ENCODE measurements around the gene OAT. TPM values are rescaled to one million over a fixed set of nuclear protein-coding genes. Genes with fewer than 3 reads are reported as not detected.

The OAT gene
- polyA plus RNA-seq, 1 of the 3 experiments (the other 2 are of a cell fraction) = 65.7 TPM

DNA sequence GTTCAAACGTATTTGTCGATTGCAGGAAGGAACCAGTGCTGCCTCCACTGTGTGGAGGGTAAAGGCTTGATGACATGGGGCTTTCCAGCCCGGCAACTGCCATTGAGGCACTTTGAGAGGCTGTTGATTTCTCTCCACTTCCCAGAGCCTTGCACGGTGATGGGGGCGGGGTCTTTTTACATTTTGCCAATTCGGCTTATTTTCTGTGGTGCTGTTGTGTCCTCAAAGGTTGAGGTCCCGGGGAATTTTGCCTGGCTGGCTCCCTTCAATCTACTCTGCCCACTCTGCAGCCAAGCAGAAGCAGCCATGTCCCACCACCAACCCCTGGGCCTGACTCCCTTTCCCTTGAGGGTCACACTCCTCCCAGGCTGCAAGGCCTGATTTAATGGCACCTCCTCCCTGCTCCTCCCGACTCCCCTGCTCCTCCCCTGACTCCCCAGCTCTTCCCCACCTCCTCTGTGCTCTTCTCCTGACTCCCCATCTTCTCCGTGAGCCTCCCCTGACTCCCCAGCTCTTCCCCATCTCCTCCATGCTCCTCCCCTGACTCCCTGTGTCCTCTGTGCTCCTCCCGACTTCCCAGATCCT lies 39.0 kb downstream of the OAT start:
- ChIA-PET CTCF (interaction anchor here (1.0 to 20.8 kb wide), 4 partner anchors 8 to 383 kb away, joined by 3 to 520 read pairs (median 10); no protein-coding TSS in a partner anchor), POLR2A (no interaction called here)
- Histone ChIP-seq H3K9me3 (no peaks in the 10 kb centered on the region), H3K9ac (no peak overlapping the region), H3K4me3 (ENCODE audit: low read depth in 2 of 2, low read length in 1 of 2) (no peak overlapping the region), H3K79me2 (ENCODE audit: insufficient read depth) (no peaks in the 10 kb centered on the region), H3K36me3 (replicated peaks in 1 of 2; ENCODE audit: control insufficient read depth in 1 of 2, insufficient read depth in 2 of 2, low read length in 1 of 2) (no peaks in the 10 kb centered on the region), H3F3A (replicated peaks; ENCODE audit: insufficient read depth) (no peaks in the 10 kb centered on the region), H4K20me1 (ENCODE audit: insufficient read depth) (no peaks in the 10 kb centered on the region), H3K27ac (ENCODE audit: low read depth in 2 of 2, low read length in 1 of 2) (no peak overlapping the region), H2AFZ (ENCODE audit: low read depth) (no peak overlapping the region), H3K27me3 (ENCODE audit: insufficient read depth) (no peaks in the 10 kb centered on the region), H3K4me2 (no peak overlapping the region), H3K4me1 (ENCODE audit: control insufficient read depth in 1 of 2, insufficient read depth in 2 of 2, low read depth in 1 of 2, low read length in 1 of 2) (no peaks in the 10 kb centered on the region), H3K9me2 (no peaks in the 10 kb centered on the region)
- TF ChIP-seq RAD21 (IDR thresholded peaks at IDR 0.05; ENCODE audit: low read length) (no peak), MXI1 (IDR thresholded peaks at IDR 0.05; ENCODE audit: low read depth, low read length) (no peak)
- TF ChIP-seq, protein P1, sequence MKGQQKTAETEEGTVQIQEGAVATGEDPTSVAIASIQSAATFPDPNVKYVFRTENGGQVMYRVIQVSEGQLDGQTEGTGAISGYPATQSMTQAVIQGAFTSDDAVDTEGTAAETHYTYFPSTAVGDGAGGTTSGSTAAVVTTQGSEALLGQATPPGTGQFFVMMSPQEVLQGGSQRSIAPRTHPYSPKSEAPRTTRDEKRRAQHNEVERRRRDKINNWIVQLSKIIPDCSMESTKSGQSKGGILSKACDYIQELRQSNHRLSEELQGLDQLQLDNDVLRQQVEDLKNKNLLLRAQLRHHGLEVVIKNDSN (IDR thresholded peaks at IDR 0.05; ENCODE audit: borderline replicate concordance, low read depth) = no peak
- WGBS (ENCODE audit: low lambda C conversion rate) = 37% methylated on average over 10 of the region's 10 CpGs
- peak; percentile 5 for DNase-seq

DNA sequence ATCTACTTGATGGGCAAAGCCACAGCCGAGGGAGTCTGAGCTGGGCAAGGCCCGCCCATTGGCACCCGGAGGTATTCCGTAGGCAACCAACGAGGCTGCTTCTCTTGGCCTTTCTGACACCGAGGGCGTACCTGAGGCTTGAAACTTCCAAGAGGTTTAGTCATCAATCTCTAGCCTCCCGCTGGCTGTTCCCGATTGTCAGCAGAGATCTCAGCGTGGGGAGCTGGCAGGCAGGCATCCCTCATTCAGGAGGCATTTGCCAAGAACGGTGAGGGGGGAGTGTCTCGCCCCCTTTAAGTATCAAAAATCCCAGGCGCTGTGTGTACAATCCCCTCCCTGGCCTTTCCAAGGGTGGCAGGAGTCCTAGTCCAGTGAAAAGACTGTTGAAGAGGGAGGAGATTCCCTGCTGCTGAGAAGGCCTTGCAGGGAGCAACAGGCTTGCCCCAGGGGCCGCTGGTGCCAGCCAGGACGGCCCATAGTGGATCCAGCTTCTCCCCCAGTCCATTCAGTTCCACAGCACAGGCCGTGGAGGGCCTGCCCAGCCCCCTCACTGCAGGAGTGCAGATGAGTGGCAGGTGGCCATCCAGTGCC lies 39.7 kb downstream of the OAT start:
- Histone ChIP-seq H3K4me2 (no peak overlapping the region), H3K4me3 (ENCODE audit: low read depth in 2 of 2, low read length in 1 of 2) (no peak overlapping the region), H3K27me3 (ENCODE audit: insufficient read depth) (no peaks in the 10 kb centered on the region), H3F3A (replicated peaks; ENCODE audit: insufficient read depth) (no peaks in the 10 kb centered on the region), H3K4me1 (ENCODE audit: control insufficient read depth in 1 of 2, insufficient read depth in 2 of 2, low read depth in 1 of 2, low read length in 1 of 2) (no peaks in the 10 kb centered on the region), H3K27ac (ENCODE audit: low read depth in 2 of 2, low read length in 1 of 2) (no peak overlapping the region), H3K9me3 (no peaks in the 10 kb centered on the region), H3K9ac (no peak overlapping the region), H3K79me2 (ENCODE audit: insufficient read depth) (no peaks in the 10 kb centered on the region), H4K20me1 (ENCODE audit: insufficient read depth) (no peaks in the 10 kb centered on the region), H3K9me2 (no peaks in the 10 kb centered on the region), H2AFZ (ENCODE audit: low read depth) (no peak overlapping the region), H3K36me3 (replicated peaks in 1 of 2; ENCODE audit: control insufficient read depth in 1 of 2, insufficient read depth in 2 of 2, low read length in 1 of 2) (no peaks in the 10 kb centered on the region)
- WGBS (ENCODE audit: low lambda C conversion rate) = 47% methylated on average over 10 of the region's 16 CpGs
- ChIA-PET POLR2A (no interaction called here), CTCF (interaction anchor here (1.0 to 20.8 kb wide), 4 partner anchors 8 to 382 kb away, joined by 3 to 520 read pairs (median 10); no protein-coding TSS in a partner anchor)
- peak; percentile 11 for DNase-seq
- TF ChIP-seq NRF1 (IDR thresholded peaks at IDR 0.05; ENCODE audit: low read depth, low read length) (no peak), TEAD4 (IDR thresholded peaks at IDR 0.05; ENCODE audit: borderline replicate concordance, insufficient read depth) (no peak), RCOR1 (IDR thresholded peaks at IDR 0.05; ENCODE audit: low read length) (no peak), SMC3 (IDR thresholded peaks at IDR 0.05; ENCODE audit: low read depth, low read length) (no peak)
- TF ChIP-seq, protein P1 (IDR thresholded peaks at IDR 0.05; ENCODE audit: borderline replicate concordance, low read depth) = no peak
- TF ChIP-seq, protein P2, sequence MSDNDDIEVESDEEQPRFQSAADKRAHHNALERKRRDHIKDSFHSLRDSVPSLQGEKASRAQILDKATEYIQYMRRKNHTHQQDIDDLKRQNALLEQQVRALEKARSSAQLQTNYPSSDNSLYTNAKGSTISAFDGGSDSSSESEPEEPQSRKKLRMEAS (IDR thresholded peaks at IDR 0.05; ENCODE audit: low read depth) = no peak

All from SK-N-SH (cell line).